Measurements from ENCODE around the gene ZNF445. TPM values are rescaled to one million over a fixed set of nuclear protein-coding genes. Genes with fewer than 3 reads are reported as not detected.

ZNF445 gene
- total RNA-seq, 1 donor from 2014 or later, result 31.5 TPM

- Mint-ChIP-seq H3K27ac (ENCODE audit: unreplicated experiment) (no peak overlapping the region), H3K4me1 (ENCODE audit: unreplicated experiment) (peaks cover 45% of the 10 kb centered on the region), H3K27me3 (ENCODE audit: unreplicated experiment) (no peaks in the 10 kb centered on the region), H3K36me3 (ENCODE audit: low read depth, unreplicated experiment) (no peaks in the 10 kb centered on the region), H3K4me3 (ENCODE audit: unreplicated experiment) (no peak overlapping the region), H3K9me3 (ENCODE audit: unreplicated experiment) (no peaks in the 10 kb centered on the region)
- no peak for DNase-seq (ENCODE audit: low spot score)
- no peak for TF ChIP-seq CTCF (IDR thresholded peaks at IDR 0.05; ENCODE audit: unreplicated experiment)
Observed at GRCh38 chr3:44516230-44516629, 38.8 kb upstream of the ZNF445 start.

DNA sequence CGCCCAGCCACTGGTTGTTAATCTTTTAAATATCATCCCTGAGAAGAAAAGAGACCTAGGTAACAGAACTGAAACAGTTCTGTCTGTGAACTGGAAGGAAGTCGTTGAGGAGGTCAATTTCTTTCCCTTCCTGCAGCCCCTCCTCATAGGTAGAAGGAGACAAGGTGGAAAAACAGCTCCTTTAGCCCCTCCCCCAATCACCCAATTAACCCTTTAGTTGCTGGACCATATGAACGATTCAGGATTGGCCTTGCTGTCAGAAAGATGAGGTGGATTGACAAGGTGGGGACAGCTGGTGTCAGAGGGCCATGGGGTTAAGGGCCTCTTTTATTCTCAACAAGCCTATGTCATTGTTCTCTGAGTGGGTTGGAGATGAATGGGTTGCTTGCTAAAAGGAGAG is 36.0 kb upstream of the ZNF445 start:
- Mint-ChIP-seq H3K9me3 (ENCODE audit: unreplicated experiment) (no peaks in the 10 kb centered on the region), H3K27me3 (ENCODE audit: unreplicated experiment) (peaks cover 5% of the 10 kb centered on the region), H3K36me3 (ENCODE audit: low read depth, unreplicated experiment) (no peaks in the 10 kb centered on the region), H3K4me1 (ENCODE audit: unreplicated experiment) (peaks cover 38% of the 10 kb centered on the region), H3K27ac (ENCODE audit: unreplicated experiment) (no peak overlapping the region), H3K4me3 (ENCODE audit: unreplicated experiment) (no peak overlapping the region)
- TF ChIP-seq CTCF (IDR thresholded peaks at IDR 0.05; ENCODE audit: unreplicated experiment), result no peak
- no peak for DNase-seq (ENCODE audit: low spot score)

GRCh38 chr3:44511238-44511566 is 33.7 kb upstream of the ZNF445 start:
- Mint-ChIP-seq H3K27ac (ENCODE audit: unreplicated experiment) (peak overlapping the region; percentile 64), H3K4me3 (ENCODE audit: unreplicated experiment) (peak overlapping the region; percentile 94), H3K36me3 (ENCODE audit: low read depth, unreplicated experiment) (peaks cover 7% of the 10 kb centered on the region), H3K9me3 (ENCODE audit: unreplicated experiment) (no peaks in the 10 kb centered on the region), H3K4me1 (ENCODE audit: unreplicated experiment) (peaks cover 37% of the 10 kb centered on the region), H3K27me3 (ENCODE audit: unreplicated experiment) (peaks cover 5% of the 10 kb centered on the region)
- DNase-seq (ENCODE audit: low spot score), result no peak
- no peak for TF ChIP-seq CTCF (IDR thresholded peaks at IDR 0.05; ENCODE audit: unreplicated experiment)

DNA sequence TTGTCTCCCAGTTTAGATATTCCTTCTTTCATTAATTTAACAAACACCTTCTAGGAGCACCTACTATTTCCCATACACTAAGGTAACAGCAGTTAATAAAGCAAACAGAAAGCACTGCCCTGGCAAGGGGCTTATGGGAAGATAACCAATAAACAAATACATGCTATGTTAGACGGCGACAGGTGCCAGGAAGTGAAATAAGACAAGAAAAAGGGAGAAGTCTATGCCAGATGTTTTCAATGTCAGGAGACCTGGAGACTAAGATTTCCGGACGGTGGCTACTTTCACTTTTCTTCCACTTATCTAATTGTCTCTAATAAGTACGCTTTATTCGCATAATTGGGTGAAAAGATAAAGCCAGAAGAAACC is 32.5 kb upstream of the ZNF445 start:
- H3K36me3 Mint-ChIP-seq (ENCODE audit: low read depth, unreplicated experiment), result peaks cover 13% of the 10 kb centered on the region
- TF ChIP-seq CTCF (IDR thresholded peaks at IDR 0.05; ENCODE audit: unreplicated experiment), result no peak
- peak overlapping the region; percentile 94 for H3K4me3 Mint-ChIP-seq (ENCODE audit: unreplicated experiment)
- H3K4me1 Mint-ChIP-seq (ENCODE audit: unreplicated experiment), result peaks cover 33% of the 10 kb centered on the region
- no peaks in the 10 kb centered on the region for H3K9me3 Mint-ChIP-seq (ENCODE audit: unreplicated experiment)
- H3K27ac Mint-ChIP-seq (ENCODE audit: unreplicated experiment), result no peak overlapping the region
- no peak for DNase-seq (ENCODE audit: low spot score)
- peaks cover 5% of the 10 kb centered on the region for H3K27me3 Mint-ChIP-seq (ENCODE audit: unreplicated experiment)

DNA sequence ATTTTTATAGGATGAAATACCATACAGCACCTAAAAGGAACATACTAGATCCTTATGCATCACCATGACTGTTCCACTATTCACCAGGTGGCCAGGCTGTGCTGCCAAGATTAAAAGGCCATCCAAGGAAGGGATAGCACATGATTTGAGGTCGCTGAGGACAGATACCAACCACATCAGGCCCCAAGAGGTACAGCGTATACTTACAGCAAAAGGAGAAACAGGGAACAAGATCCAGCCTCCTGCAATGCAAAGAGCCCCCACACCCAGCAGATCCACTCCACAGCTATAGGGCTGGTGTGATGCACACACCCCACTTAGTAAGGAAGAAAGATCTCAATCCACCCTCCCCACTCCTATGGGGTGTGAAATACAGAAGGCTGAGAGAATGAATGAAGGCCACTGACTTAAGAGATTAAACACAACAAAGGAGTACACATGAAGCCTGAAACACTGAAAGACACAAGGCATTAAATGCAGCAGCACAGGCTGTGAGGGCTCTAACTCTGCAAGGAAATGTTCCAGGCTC is 32.0 kb upstream of the ZNF445 start:
- TF ChIP-seq CTCF (IDR thresholded peaks at IDR 0.05; ENCODE audit: unreplicated experiment), result no peak
- Mint-ChIP-seq H3K9me3 (ENCODE audit: unreplicated experiment) (no peaks in the 10 kb centered on the region), H3K27me3 (ENCODE audit: unreplicated experiment) (peaks cover 5% of the 10 kb centered on the region), H3K27ac (ENCODE audit: unreplicated experiment) (no peak overlapping the region), H3K4me3 (ENCODE audit: unreplicated experiment) (peak overlapping the region; percentile 94), H3K36me3 (ENCODE audit: low read depth, unreplicated experiment) (peaks cover 13% of the 10 kb centered on the region), H3K4me1 (ENCODE audit: unreplicated experiment) (peaks cover 33% of the 10 kb centered on the region)
- DNase-seq (ENCODE audit: low spot score), result no peak
